GM19468 (cell line): ENCODE data around the gene CYTH3.
"Not testable (repeated sequence)": the region's sequence is repeated elsewhere in the genome, so short reads cannot be mapped to it uniquely, and the experiment has no call there.

Experiments
- ATAC-seq: cut with Tn5 transposase; IDR thresholded peaks from one replicate; pipeline ENCODE4 v1.9.1; 2021; ENCODE audit warnings: mild to moderate bottlenecking, moderate library complexity, moderate number of reproducible peaks; ENCODE audit not compliant: unreplicated experiment; ENCODE audit errors: extremely low read depth

The CYTH3 gene

GRCh38 chr7:6272481-6273323 is at the start of gene CYTH3:
TSS of gene CYTH3 (minus strand) at chr7:6272624. CDS start at chr7:6272507, 117 bp downstream.
- ATAC-seq: peak; percentile 62

- ATAC-seq: no peak
Observed at GRCh38 chr7:6320791-6321190, 48.4 kb upstream of the CYTH3 start.

GRCh38 chr7:6317797-6318438 is 45.5 kb upstream of the CYTH3 start:
- ATAC-seq: no peak

- ATAC-seq: no peak
Observed at GRCh38 chr7:6316226-6316625, 43.8 kb upstream of the CYTH3 start.

GRCh38 chr7:6315746-6316145 is 43.3 kb upstream of the CYTH3 start:
- no peak for ATAC-seq

GRCh38 chr7:6310271-6310993 is 38.0 kb upstream of the CYTH3 start:
- ATAC-seq: no peak

- ATAC-seq: no peak
Observed at GRCh38 chr7:6307762-6308161, 35.3 kb upstream of the CYTH3 start.

- no peak for ATAC-seq
Observed at GRCh38 chr7:6306471-6306870, 34.0 kb upstream of the CYTH3 start.

GRCh38 chr7:6305330-6305729 is 32.9 kb upstream of the CYTH3 start:
- ATAC-seq: no peak

- ATAC-seq: not testable (repeated sequence)
Observed at GRCh38 chr7:6301446-6301845, 29.0 kb upstream of the CYTH3 start.

GRCh38 chr7:6299774-6300173 is 27.4 kb upstream of the CYTH3 start:
- ATAC-seq: no peak

- ATAC-seq: no peak
Observed at GRCh38 chr7:6294839-6295238, 22.4 kb upstream of the CYTH3 start.

- ATAC-seq: no peak
Observed at GRCh38 chr7:6293202-6293601, 20.8 kb upstream of the CYTH3 start.

- not testable (repeated sequence) for ATAC-seq
Observed at GRCh38 chr7:6291941-6292340, 19.5 kb upstream of the CYTH3 start.

GRCh38 chr7:6291531-6291930 is 19.1 kb upstream of the CYTH3 start:
- ATAC-seq: no peak

GRCh38 chr7:6290319-6290741 is 17.9 kb upstream of the CYTH3 start:
- no peak for ATAC-seq

GRCh38 chr7:6288270-6288860 is 15.9 kb upstream of the CYTH3 start:
- ATAC-seq: no peak

GRCh38 chr7:6286486-6286885 is 14.1 kb upstream of the CYTH3 start:
- no peak for ATAC-seq

- ATAC-seq: no peak
Observed at GRCh38 chr7:6284461-6285360, 12.3 kb upstream of the CYTH3 start.

GRCh38 chr7:6284055-6284400 is 11.6 kb upstream of the CYTH3 start:
- ATAC-seq: no peak
